HEK293 (cell line): ENCODE data around the gene ARID3B.

Source experiments
- CTCF ChIA-PET: fragments of 350-600 bp; formaldehyde crosslinking; extraction: SDS; loops from one replicate; lab custom pipeline; 2021; ENCODE audit warnings: antibody characterized with exemption; lab: Yijun Ruan, JAX
- POLR2A ChIA-PET: fragments of 300-600 bp; formaldehyde crosslinking; extraction: SDS; loops from one replicate; lab custom pipeline; 2020; ENCODE audit warnings: antibody characterized with exemption, inconsistent platforms; lab: Yijun Ruan, JAX
- H3K27ac ChIP-seq: fragments of 200-500 bp; sonication (Bioruptor generic); 2 replicates; pipeline ENCODE4 v1.5.1; 2014; ENCODE audit warnings: low read depth, low read length, control low read depth, inconsistent platforms; ENCODE audit errors: extremely low read depth
- H3K36me3 ChIP-seq, 2 experiments: fragments of 200-500 bp in 1 of 2; sonication (Bioruptor generic) in 1 of 2; 1 replicate in 1 of 2; 2 replicates in 1 of 2; pipeline ENCODE4 v1.5.1; 2014 to 2017; ENCODE audit warnings: inconsistent platforms in 2 of 2, low read length in 2 of 2; ENCODE audit not compliant: control insufficient read depth in 2 of 2, insufficient read depth in 1 of 2
- H3K4me1 ChIP-seq: fragments of 200-500 bp; sonication (Bioruptor generic); 2 replicates; pipeline ENCODE4 v1.5.1; 2014; ENCODE audit warnings: mild to moderate bottlenecking, low read length, inconsistent platforms; ENCODE audit not compliant: control insufficient read depth, insufficient read depth
- H3K4me3 ChIP-seq: 2 replicates; pipeline ENCODE4 v1.5.1; 2011; ENCODE audit warnings: low read depth, mild to moderate bottlenecking, control low read depth, low read length, moderate library complexity
- H3K9me3 ChIP-seq: fragments of 200-500 bp; sonication (Bioruptor generic); 2 replicates; pipeline ENCODE4 v1.5.1; 2014; ENCODE audit warnings: low read depth, low read length, inconsistent platforms; ENCODE audit not compliant: control insufficient read depth, insufficient read depth
- FEZF1 ChIP-seq: fragments of 450-650 bp; formaldehyde crosslinking; IDR thresholded peaks from 2 replicates; pipeline ENCODE4 v1.5.1; 2016; ENCODE audit warnings: missing biosample characterization, missing genetic modification characterization
- PATZ1 ChIP-seq: fragments of 450-650 bp; formaldehyde crosslinking; IDR thresholded peaks from 2 replicates; pipeline ENCODE4 v1.5.1; 2016; ENCODE audit warnings: missing biosample characterization, missing genetic modification characterization
- SP2 ChIP-seq: fragments of 450-650 bp; formaldehyde crosslinking; IDR thresholded peaks from 2 replicates; pipeline ENCODE4 v1.5.1; 2016; ENCODE audit warnings: missing biosample characterization, missing genetic modification characterization
- ZBTB20 ChIP-seq: fragments of 450-650 bp; formaldehyde crosslinking; IDR thresholded peaks from 2 replicates; pipeline ENCODE4 v1.5.1; 2016; ENCODE audit warnings: missing biosample characterization, missing genetic modification characterization
- ZBTB49 ChIP-seq: fragments of 450-650 bp; formaldehyde crosslinking; IDR thresholded peaks from 2 replicates; pipeline ENCODE4 v1.5.1; 2016; ENCODE audit warnings: missing biosample characterization, missing genetic modification characterization, low read depth
- ZBTB7A ChIP-seq: fragments of 450-650 bp; formaldehyde crosslinking; IDR thresholded peaks from 2 replicates; pipeline ENCODE4 v1.5.1; 2016; ENCODE audit warnings: low read depth, missing biosample characterization, missing genetic modification characterization
- ZEB2 ChIP-seq: fragments of 450-650 bp; formaldehyde crosslinking; IDR thresholded peaks from 2 replicates; pipeline ENCODE4 v1.5.1; 2016; ENCODE audit warnings: missing biosample characterization, missing genetic modification characterization
- ZNF10 ChIP-seq: fragments of 450-650 bp; formaldehyde crosslinking; IDR thresholded peaks from 2 replicates; pipeline ENCODE4 v1.5.1; 2017; ENCODE audit warnings: missing biosample characterization, missing genetic modification characterization
- ZNF280C ChIP-seq: fragments of 450-650 bp; formaldehyde crosslinking; IDR thresholded peaks from 2 replicates; pipeline ENCODE4 v1.5.1; 2016; ENCODE audit warnings: missing biosample characterization, missing genetic modification characterization
- ZNF292 ChIP-seq: fragments of 450-650 bp; formaldehyde crosslinking; IDR thresholded peaks from 2 replicates; pipeline ENCODE4 v1.5.1; 2016; ENCODE audit warnings: low read depth, missing biosample characterization, missing genetic modification characterization, borderline replicate concordance
- ZNF394 ChIP-seq: fragments of 450-650 bp; formaldehyde crosslinking; IDR thresholded peaks from 2 replicates; pipeline ENCODE4 v1.5.1; 2016; ENCODE audit warnings: missing biosample characterization, missing genetic modification characterization, mild to moderate bottlenecking, moderate library complexity, borderline replicate concordance
- ZNF488 ChIP-seq: fragments of 450-650 bp; formaldehyde crosslinking; IDR thresholded peaks from 2 replicates; pipeline ENCODE4 v1.5.1; 2016; ENCODE audit warnings: missing biosample characterization, missing genetic modification characterization
- ZNF571 ChIP-seq: fragments of 450-650 bp; formaldehyde crosslinking; IDR thresholded peaks from 2 replicates; pipeline ENCODE4 v1.5.0; 2017; ENCODE audit warnings: missing biosample characterization, missing genetic modification characterization

ARID3B gene

GRCh38 chr15:74531144-74531811 lies 9.7 kb upstream of the ARID3B start (continued):
- TF ChIP-seq ZNF292 (tag by site-specific recombination) (no peak), ZEB2 (tag by site-specific recombination) (peak; percentile 25; the same call in 1 of the 2 replicates), ZBTB7A (tag by site-specific recombination) (no peak), ZNF571 (tag by site-specific recombination) (no peak), PATZ1 (tag by site-specific recombination) (0 out of 2 replicates have a peak, but pooled peaks have one; percentile 16), ZNF394 (tag by site-specific recombination) (0 out of 2 replicates have a peak, but pooled peaks have one; percentile 7), ZBTB20 (tag by site-specific recombination) (no peak), ZNF488 (no peak), SP2 (tag by site-specific recombination) (no peak), ZNF10 (tag by site-specific recombination) (peak; percentile 41; the same call in 1 of the 2 replicates), ZNF280C (tag by site-specific recombination) (no peak)
- TF ChIP-seq, all 188 proteins: peak for 16

GRCh38 chr15:74535388-74536084 lies 5.5 kb upstream of the ARID3B start:
- Histone ChIP-seq H3K36me3 (no peaks in the 10 kb centered on the region; a peak in 1 of 3 replicates), H3K4me3 (no peak overlapping the region), H3K4me1 (peaks cover 9% of the 10 kb centered on the region), H3K9me3 (no peaks in the 10 kb centered on the region), H3K27ac (no peak overlapping the region)
- ChIA-PET CTCF (interaction anchor here (1.3 kb wide), 1 partner anchor 86 kb away, joined by 4 read pairs; no protein-coding TSS in a partner anchor), POLR2A (interaction anchor here (0.9 to 1.1 kb wide), 2 partner anchors 9 to 75 kb away, joined by 4 to 6 read pairs; partner anchors contain the start of gene UBL7)
- TF ChIP-seq FEZF1 (tag by site-specific recombination), result no peak
- peak; percentile 52; the same call in 1 of the 2 replicates for TF ChIP-seq ZNF394 (tag by site-specific recombination)
- TF ChIP-seq ZBTB49 (tag by site-specific recombination), result no peak
- TF ChIP-seq, all 188 proteins: peak for 1
